Activated T-cell treated with anti-CD3 and anti-CD28 coated beads for 48 hours (primary cell): Measurements from ENCODE around the gene DENND2A.
"Not testable (repeated sequence)": the region's sequence is repeated elsewhere in the genome, so short reads cannot be mapped to it uniquely, and the experiment has no call there.

ENCODE experiments used
- DNase-seq: peaks from one replicate; pipeline ENCODE4 v3.0.0-alpha.2; 2020; ENCODE audit warnings: low read depth

Gene DENND2A

GRCh38 chr7:140506788-140507464 is 133.7 kb downstream of the DENND2A start:
- DNase-seq: no peak

- DNase-seq: no peak
These were observed 138.6 kb downstream of the DENND2A start for GRCh38 chr7:140501966-140502365.

DNA sequence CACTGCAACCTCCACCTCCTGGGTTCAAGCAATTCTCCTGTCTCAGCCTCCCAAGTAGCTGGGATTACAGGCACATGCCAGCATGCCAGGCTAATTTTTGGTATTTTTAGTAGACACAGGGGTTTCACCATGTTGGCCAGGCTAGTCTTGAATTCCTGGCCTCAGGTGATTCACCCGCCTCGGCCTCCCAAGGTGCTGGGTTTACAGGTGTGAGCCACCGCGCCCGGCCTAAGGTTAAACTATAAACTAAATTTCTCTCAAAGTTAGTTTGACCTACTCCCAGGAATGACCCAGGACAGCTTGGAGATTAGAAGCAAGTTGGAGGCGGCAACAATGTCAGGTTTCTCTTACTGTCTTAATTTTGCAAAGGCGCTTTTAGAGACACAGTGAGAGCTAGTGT is 142.8 kb downstream of the DENND2A start:
- DNase-seq: not testable (repeated sequence)

- DNase-seq: no peak
These were observed 143.3 kb downstream of the DENND2A start for GRCh38 chr7:140497241-140497769.

- no peak for DNase-seq
These were observed 145.0 kb downstream of the DENND2A start for GRCh38 chr7:140495514-140496097.

- no peak for DNase-seq
These were observed 145.7 kb downstream of the DENND2A start for GRCh38 chr7:140494867-140495266.

DNA sequence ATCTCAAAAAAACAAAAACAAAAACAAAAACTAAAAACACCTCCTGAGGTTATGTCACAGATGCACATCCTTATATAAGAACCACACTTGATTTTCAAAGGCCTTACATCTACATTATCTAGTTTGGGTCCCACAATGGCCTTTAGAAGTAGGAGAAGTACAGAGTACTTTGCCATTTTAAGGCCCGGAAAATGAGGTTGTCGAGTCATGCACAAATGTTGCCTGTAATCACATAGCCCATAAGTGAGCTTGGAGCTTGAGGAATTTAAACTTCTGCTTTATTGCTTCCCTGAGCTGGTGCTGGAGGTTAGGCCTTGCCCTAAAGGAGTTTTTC is 151.6 kb downstream of the DENND2A start:
- no peak for DNase-seq

GRCh38 chr7:140485500-140486265 is 154.9 kb downstream of the DENND2A start:
- no peak for DNase-seq

DNA sequence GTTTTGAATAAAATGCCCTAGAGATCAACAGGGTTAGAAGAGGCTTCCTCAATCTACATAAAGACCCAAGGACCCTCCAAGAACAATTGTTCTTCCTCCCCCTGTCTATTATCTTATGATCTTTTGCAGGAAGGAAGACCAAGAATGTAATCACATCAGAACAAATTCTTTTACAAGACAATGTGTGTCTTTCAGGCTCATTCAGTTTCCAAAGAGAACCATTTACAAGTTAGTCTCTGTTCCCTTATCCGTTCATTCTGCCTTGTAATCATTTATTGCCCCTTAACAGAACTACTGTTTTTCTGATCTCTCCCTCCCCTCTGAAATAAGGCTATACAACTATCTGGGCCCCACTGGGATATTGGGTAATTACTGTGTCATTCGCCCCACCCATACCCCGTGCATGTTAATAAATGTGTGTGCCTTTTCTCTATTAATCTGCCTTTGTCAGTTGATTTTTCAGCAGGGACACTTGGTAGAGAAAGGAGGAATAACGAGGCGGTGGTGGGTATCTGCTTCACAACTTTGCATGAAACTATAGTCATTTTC is 155.6 kb downstream of the DENND2A start:
- no peak for DNase-seq

- no peak for DNase-seq
These were observed 156.1 kb downstream of the DENND2A start for GRCh38 chr7:140484479-140484878.

- DNase-seq: no peak
These were observed 160.9 kb downstream of the DENND2A start for GRCh38 chr7:140479739-140480084.

DNA sequence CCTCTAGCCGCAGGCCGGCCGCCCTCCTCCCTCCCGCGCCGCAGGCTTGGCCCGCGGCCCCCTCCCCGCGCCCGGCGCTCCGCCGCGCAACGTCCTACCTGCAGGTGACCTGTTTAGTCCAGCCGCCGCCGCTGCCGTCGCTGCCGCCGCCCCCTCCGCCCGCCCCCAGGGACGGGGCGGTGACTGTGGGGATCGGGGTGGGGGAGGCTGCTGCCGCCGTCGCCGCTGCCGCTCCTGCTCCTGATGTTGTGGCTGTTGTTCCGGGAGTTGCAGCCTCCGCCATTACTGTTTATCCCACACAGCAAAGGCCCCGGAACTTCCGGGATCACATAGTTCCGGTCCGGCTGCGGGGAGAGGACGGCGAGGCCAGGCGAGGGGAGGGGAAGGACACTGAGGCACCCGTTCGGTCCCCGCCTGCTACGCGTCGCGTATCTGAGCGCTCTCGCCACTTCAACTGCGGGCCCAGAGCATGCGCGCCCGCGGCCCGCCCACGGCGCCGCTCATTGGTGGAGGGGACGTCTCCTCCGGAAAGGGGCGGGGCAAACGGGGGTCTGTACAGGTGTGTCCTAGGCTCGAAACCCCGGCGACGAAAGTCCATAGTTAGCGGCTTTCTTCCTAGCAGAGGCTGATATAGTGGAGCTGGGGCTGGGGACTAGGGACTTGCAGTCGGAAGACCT is 161.4 kb downstream of the DENND2A start, which contains the start of gene MKRN1:
Gene MKRN1 (minus strand): TSS at position 444 of the 677 bp plus-strand sequence. CDS start 161 bp downstream, at position 283.
- DNase-seq: peak; percentile 95

DNA sequence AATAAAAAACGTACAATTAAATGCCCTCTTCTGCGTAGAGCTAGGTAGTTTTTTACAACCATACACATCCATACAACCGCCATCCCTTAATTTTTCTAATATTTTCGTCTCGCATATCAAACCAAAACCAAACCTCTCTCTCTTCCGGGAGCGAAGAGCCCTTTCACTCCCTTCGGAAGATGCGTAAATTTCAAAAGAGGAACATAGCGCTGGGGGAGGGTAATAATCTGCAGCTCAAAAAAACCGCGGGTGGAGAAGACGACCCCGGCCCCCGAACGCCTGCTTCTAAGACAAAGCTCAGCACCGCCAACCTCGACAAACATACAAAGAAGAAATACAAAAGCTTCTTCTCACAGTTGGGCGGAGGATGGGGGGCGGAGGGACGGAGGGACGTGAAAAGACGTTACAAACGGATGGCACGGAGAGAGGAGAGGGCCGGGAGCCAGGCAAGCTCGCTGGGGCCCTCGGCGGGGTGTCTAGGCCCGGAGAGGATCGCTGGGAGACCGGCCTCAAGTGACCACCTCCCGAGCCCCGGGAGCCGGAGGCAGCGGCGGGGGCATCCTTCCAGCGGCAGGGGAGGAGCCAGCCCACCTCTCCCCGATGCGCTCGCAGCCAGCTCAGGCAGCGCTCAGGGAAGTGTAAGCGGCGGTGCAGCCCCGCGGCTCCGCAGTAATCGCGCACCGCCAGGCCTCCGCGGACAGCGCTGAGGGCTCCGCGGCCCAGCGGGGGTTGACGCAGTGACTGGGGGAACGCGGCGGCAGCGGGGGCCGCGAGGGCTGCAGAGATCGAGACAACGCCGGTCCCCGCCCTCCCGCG is 162.2 kb downstream of the DENND2A start:
- peak; percentile 41 for DNase-seq

DNA sequence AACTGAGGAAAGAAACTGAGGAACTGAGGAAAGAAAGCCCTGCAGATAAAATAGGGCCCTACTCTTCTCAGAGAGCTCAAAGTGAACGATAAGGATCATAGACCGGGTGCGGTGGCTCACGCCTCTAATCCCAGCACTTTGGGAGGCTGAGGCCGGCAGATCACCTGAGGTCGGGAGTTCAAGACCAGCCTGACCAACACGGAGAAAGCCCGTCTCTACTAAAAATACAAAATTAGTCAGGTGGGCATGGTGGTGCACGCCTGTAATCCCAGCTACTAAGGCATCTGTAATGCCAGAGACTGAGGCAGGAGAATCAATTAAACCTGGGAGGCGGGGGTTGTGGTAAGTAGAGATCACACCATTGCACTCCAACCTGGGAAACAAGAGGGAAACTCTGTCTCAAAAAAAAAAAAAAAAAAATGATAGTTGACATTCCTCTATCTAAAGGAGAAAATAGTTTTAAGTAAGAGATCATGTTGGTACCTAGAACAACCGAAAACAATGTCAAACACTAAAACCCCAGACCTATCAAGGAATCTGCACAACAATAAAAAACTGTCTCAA is 163.8 kb downstream of the DENND2A start:
- no peak for DNase-seq

DNA sequence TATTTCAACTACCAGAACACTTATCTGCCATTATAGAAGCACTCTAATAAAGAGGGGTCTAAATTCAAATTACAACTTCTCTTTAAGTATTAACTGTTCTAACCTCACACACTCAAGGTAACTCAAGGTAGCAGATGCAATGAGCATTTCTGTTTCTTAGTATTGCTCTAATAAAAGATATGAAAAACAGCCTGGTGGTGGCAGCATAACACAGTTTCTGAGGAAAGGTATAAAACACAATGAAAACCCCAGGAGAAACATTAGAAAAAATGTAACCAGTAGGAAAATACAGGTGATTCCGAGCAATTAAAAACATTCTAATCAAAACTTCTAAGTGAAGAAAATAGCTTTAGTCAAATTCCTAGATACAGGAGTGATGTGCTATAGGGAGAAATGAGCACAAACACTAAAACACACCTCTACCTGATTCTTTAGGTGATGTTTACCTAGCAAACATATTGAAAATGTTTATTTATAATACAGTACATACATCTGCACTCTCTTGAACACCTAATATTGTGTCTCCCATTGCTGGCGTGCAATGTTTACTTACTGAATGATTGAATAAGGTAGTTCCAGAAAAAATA is 164.8 kb downstream of the DENND2A start:
- no peak for DNase-seq
